Measurements from ENCODE around the gene CXorf49B. TPM values are rescaled to one million over a fixed set of nuclear protein-coding genes. Genes with fewer than 3 reads are reported as not detected.
"Not testable (repeated sequence)": the region's sequence is repeated elsewhere in the genome, so short reads cannot be mapped to it uniquely, and the experiment has no call there.

Gene CXorf49B
- total and polyA plus RNA-seq, 12 donors, result not detected

DNA sequence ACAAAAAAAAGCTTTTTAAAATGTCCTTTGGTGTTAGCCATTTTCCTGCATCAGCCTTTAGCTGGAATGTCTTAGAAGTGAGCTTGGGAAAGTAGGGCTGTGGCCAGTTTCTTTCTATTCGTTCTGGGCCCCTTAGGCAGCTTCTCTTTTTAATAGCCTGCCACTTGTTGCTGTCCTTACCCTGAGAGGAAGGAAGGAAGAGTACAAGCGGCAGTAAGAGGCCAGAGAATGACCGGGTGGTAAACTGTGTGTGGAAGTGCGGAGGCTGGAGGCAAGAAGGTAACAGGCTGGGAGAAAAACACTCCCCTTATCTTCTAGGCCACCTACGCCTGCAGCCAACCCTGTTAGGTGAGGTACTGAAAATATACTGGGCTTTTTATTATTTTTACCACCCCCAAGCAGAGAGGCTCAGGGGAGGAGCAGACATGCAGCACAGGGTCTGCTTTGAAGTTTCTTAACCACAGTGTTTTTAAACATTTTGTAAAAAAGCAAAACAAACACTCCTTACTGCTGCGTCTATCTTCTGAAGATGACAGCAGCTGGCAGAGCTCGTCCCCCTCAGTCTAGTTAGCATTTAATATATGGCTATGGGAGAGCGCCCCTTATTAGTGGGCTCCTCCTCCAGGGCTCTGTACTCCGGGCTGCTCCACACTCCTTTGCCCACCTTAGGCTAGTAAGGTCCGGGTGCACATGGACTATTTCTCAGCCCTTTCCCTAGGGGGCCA, 19.2 kb downstream of the CXorf49B start:
- H3K27ac ChIP-seq; H3K36me3 ChIP-seq; intact Hi-C loops (cut with DNase I); DNase-seq; H3K9me3 ChIP-seq; H3K27me3 ChIP-seq; H3K4me3 ChIP-seq; H3K4me1 ChIP-seq: not testable (repeated sequence)
- no CpG with 5 or more reads among the region's 10 CpGs for WGBS, 2 donors
- ATAC-seq, result peak in 2 of 8 donors; percentile 9 to 33

DNA sequence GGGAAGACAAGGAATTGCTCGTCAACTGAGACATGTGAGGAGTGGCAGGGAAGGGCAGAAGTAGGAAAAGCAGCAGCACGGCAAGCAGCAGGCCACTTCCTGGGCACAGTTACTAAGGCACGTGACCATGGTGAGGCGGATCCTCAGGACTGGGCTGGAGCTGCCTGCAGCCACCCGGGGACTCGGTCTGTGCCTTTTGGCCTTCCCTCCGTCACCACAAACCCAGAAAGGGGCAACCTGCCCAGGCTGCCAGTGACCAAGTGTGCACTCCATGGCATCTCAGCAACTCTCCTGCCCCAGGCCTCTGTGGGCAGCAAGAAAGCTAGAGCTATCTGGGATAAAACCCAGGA, 19.8 kb downstream of the CXorf49B start:
- H3K27ac ChIP-seq; H3K9me3 ChIP-seq; H3K4me1 ChIP-seq; intact Hi-C loops (cut with DNase I); H3K27me3 ChIP-seq; DNase-seq; H3K36me3 ChIP-seq; H3K4me3 ChIP-seq: not testable (repeated sequence)
- WGBS, 2 donors, result no CpG with 5 or more reads among the region's 7 CpGs
- ATAC-seq, result peak in 5 of 8 donors; percentile 46 to 80 (median 55)

DNA sequence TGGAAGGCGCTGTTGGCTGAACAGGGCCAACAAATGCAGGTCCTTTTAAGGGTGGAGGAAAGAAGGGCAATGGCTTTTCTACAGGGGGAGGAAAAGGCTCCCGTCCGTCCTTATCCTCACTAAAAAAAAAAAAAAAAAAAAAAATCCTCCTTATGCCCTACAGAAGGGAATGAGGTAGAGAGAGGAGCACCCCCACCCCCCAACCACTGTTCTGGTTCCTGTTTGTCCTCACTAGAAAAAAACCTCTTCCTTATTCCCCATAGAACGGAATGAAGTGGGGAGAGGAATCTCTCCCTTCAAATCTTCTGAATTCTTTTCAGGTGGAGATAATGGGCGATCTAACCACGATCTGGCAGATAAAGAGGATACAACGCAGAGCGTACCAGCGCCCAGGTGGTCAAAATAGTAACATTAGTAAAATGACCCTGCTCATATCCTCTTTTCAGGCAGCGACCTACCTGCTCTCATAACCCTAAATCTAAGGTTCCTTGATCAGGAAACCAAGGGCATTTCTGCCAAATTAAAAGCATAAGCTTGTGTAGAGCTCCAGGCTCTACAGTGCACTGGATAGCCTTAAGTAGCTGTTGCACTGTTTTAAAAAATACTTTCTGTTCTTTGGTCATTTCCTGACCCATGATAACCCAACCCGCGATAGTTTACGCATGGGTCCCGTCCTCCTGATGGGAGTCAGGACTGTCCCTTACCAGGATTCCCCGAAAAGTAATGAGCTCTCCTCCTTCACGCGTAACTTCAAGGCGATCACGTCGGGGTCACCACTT, 20.6 kb downstream of the CXorf49B start:
- intact Hi-C loops (cut with DNase I); H3K4me1 ChIP-seq; H3K9me3 ChIP-seq; DNase-seq; H3K36me3 ChIP-seq; H3K27me3 ChIP-seq; H3K27ac ChIP-seq; H3K4me3 ChIP-seq: not testable (repeated sequence)
- no CpG with 5 or more reads among the region's 20 CpGs for WGBS, 2 donors
- peak in 6 of 8 donors; percentile 19 to 67 (median 50) for ATAC-seq

DNA sequence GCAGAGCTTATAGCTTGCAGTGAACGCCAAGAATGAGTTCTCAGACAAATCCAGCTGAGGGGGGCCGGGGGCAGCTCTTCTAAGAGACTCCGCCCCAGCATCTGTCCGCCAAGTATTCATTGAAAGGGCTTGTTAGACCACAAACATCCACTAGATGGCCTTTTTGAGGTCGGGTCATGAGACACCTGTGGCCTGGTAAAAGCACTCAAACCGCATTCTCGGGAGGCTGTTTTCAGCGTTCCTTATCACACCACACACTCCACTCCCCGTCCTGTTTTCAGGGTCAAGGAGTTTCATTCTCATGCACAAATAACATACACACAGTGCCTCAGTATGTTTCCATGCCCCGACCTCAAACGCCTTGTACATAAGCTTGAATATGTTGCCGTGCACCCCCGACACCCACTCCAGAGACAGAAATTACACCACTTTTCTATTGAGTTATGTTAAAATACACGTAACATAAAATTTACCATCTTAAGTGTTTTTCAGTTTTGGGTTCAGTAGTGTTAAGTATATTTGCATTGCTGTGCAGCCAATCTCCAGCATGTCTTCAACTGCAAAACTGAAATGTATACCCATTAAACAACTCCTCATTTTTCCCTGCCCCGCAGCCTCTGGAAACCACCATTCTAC, 21.3 kb downstream of the CXorf49B start:
- intact Hi-C loops (cut with DNase I); H3K27ac ChIP-seq; H3K27me3 ChIP-seq; H3K4me3 ChIP-seq; H3K9me3 ChIP-seq; H3K4me1 ChIP-seq; DNase-seq; H3K36me3 ChIP-seq: not testable (repeated sequence)
- WGBS, 2 donors, result no CpG with 5 or more reads among the region's 15 CpGs
- peak in 5 of 8 donors; percentile 49 to 72 (median 58) for ATAC-seq

DNA sequence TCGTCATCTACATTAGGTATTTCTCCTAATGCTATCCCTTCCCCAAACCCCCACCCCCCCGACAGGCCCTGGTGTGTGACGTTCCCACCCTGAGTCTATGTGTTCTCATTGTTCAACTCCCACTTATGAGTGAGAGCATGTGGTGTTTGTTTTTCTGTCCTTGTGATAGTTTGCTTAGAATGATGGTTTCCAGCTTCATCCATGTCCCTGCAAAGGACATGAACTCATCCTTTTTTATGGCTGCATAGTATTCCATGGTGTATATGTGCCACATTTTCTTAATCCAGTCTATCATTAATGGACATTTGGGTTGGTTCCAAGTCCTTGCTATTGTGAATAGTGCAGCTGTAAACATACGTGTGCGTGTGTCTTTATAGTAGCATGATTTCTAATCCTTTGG, 43.3 kb downstream of the CXorf49B start:
- H3K27ac ChIP-seq; H3K4me1 ChIP-seq; DNase-seq; H3K4me3 ChIP-seq; intact Hi-C loops (cut with DNase I); ATAC-seq; H3K36me3 ChIP-seq: not testable (repeated sequence)
- Histone ChIP-seq H3K27me3 (peaks cover 0 to 19% (median 0%) of the 10 kb centered on the region in 7 donors), H3K9me3 (peaks cover 0 to 12% (median 0%) of the 10 kb centered on the region in 11 donors)
- WGBS, 2 donors, result 82 to 84% methylated on average over 5 of the region's 5 CpGs

DNA sequence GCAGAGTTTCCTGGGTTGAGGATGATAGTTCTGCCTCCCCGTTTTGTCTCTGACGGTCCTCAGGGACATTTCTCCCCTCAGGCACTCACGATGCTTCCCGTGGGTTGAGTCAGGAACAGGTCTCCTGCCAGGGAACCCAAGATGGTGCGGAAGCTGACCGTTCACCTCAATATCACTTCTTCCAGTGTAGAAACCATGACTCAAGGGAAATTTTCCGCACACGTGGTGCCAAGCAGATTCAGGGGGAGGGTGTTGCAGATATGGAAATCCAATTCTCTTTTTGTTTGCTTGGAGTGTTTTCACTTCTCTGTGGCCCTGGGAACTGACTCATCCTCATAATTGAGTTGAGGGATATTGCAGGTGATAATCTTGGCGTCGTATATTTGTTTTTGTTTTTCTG, 46.7 kb downstream of the CXorf49B start:
- Histone ChIP-seq H3K4me1 (no peaks in the 10 kb centered on the region), H3K4me3 (no peak overlapping the region), H3K27ac (no peak overlapping the region), H3K36me3 (no peaks in the 10 kb centered on the region), H3K9me3 (peaks cover 0 to 14% (median 0%) of the 10 kb centered on the region in 11 donors), H3K27me3 (peaks cover 0 to 30% (median 0%) of the 10 kb centered on the region in 7 donors)
- intact Hi-C loops (cut with DNase I), result no loop called here
- ATAC-seq, result no peak
- 50 to 59% methylated on average over 10 of the region's 10 CpGs for WGBS, 2 donors
- no peak for DNase-seq
- TF ChIP-seq, protein P1, sequence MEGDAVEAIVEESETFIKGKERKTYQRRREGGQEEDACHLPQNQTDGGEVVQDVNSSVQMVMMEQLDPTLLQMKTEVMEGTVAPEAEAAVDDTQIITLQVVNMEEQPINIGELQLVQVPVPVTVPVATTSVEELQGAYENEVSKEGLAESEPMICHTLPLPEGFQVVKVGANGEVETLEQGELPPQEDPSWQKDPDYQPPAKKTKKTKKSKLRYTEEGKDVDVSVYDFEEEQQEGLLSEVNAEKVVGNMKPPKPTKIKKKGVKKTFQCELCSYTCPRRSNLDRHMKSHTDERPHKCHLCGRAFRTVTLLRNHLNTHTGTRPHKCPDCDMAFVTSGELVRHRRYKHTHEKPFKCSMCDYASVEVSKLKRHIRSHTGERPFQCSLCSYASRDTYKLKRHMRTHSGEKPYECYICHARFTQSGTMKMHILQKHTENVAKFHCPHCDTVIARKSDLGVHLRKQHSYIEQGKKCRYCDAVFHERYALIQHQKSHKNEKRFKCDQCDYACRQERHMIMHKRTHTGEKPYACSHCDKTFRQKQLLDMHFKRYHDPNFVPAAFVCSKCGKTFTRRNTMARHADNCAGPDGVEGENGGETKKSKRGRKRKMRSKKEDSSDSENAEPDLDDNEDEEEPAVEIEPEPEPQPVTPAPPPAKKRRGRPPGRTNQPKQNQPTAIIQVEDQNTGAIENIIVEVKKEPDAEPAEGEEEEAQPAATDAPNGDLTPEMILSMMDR (IDR thresholded peaks at IDR 0.05), result no peak
